Measurements from ENCODE around the gene WNK2.

DNA sequence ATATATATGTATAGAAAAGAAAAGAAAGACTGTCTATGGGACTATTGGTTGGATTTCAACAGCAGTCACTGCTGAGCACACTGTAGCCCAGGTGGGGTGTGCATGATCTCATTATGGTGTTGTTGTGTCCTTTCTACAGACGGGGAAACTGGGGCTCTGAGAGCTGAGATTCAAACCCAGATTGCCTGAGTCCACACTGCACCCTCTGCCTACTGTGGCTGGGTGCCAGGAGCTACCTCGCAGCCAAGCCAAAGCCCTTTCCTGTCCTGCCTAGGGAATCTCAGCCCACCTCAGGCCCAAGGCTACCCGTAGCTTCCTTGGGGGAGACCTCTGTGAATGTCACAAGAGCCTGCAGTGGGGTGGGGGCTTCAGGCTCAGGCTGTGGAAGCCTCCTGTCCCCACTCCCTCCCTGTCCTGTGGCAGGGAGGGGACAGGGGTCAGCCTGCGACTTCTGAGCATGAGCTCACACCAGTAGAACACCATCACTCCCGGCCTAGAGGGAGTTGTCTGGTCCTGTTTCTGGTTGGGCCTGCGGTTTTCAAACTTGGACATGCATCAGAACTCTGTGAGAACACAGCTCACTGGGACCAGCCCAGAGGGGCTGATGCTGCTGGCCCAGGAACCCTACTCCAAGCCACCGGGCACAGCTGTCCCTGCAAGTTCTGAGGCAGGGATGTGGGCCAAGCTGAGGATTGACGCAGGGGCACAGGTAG lies 42.0 kb upstream of the WNK2 start:
- TF ChIP-seq, protein P1, sequence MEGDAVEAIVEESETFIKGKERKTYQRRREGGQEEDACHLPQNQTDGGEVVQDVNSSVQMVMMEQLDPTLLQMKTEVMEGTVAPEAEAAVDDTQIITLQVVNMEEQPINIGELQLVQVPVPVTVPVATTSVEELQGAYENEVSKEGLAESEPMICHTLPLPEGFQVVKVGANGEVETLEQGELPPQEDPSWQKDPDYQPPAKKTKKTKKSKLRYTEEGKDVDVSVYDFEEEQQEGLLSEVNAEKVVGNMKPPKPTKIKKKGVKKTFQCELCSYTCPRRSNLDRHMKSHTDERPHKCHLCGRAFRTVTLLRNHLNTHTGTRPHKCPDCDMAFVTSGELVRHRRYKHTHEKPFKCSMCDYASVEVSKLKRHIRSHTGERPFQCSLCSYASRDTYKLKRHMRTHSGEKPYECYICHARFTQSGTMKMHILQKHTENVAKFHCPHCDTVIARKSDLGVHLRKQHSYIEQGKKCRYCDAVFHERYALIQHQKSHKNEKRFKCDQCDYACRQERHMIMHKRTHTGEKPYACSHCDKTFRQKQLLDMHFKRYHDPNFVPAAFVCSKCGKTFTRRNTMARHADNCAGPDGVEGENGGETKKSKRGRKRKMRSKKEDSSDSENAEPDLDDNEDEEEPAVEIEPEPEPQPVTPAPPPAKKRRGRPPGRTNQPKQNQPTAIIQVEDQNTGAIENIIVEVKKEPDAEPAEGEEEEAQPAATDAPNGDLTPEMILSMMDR (IDR thresholded peaks at IDR 0.05), result no peak
- TF ChIP-seq EZH2phosphoT487 (IDR thresholded peaks at IDR 0.05) (no peak), EZH2 (IDR thresholded peaks at IDR 0.05) (no peak)

Data from neural progenitor cell (in vitro differentiated cells).